HFFc6 (cell line): ENCODE results near the gene ARMC7. TPM values are rescaled to one million over a fixed set of nuclear protein-coding genes. Genes with fewer than 3 reads are reported as not detected.
A peak's percentile ranks its signal among the peaks of the same experiment; 100 is the strongest.
"Not testable (repeated sequence)": the region's sequence is repeated elsewhere in the genome, so short reads cannot be mapped to it uniquely, and the experiment has no call there.

ENCODE experiments used
- DNase-seq: peaks from one replicate; pipeline ENCODE4 v3.0.0-alpha.2; 2018
- H3K27ac Mint-ChIP-seq: 2 replicates; pipeline ENCODE4 v1.8.0; 2020; ENCODE audit warnings: mild to moderate bottlenecking, mixed read lengths
- H3K27me3 Mint-ChIP-seq: 2 replicates; pipeline ENCODE4 v1.8.0; 2021; ENCODE audit warnings: mild to moderate bottlenecking, moderate library complexity, mixed read lengths; ENCODE audit not compliant: insufficient read depth
- H3K36me3 Mint-ChIP-seq: 2 replicates; pipeline ENCODE4 v1.8.0; 2021; ENCODE audit warnings: low read depth, mixed read lengths
- H3K4me1 Mint-ChIP-seq: 2 replicates; pipeline ENCODE4 v1.8.0; 2020; ENCODE audit warnings: low read depth, mixed read lengths
- H3K4me3 Mint-ChIP-seq: 2 replicates; pipeline ENCODE4 v1.8.0; 2020; ENCODE audit warnings: mild to moderate bottlenecking, moderate library complexity, mixed read lengths
- H3K9me3 Mint-ChIP-seq: 2 replicates; pipeline ENCODE4 v1.8.0; 2020; ENCODE audit warnings: mild to moderate bottlenecking, mixed read lengths
- total RNA-seq, 6 experiments: library from RNA; stranded (reverse); fragmentation: NEBNext Ultra II Directional; extraction: Animal tissue kit (Norgen Biotek cat#: 25700); gene quantifications; 2 replicates in 1 of 6; 3 replicates in 5 of 6; pipeline ENCODE4 v1.2.3, GENCODE V29; 2021
- TF ChIP-seq, protein P1 (sequence below): fragments of 200-600 bp; sonication (generic); IDR thresholded peaks from 2 replicates; pipeline ENCODE4 v1.5.0; 2021; ENCODE audit warnings: antibody characterized with exemption, mild to moderate bottlenecking

Gene ARMC7
- total RNA-seq, 6 experiments from 2014 or later, result 9.1 to 11.7 (median 9.6) TPM

DNA sequence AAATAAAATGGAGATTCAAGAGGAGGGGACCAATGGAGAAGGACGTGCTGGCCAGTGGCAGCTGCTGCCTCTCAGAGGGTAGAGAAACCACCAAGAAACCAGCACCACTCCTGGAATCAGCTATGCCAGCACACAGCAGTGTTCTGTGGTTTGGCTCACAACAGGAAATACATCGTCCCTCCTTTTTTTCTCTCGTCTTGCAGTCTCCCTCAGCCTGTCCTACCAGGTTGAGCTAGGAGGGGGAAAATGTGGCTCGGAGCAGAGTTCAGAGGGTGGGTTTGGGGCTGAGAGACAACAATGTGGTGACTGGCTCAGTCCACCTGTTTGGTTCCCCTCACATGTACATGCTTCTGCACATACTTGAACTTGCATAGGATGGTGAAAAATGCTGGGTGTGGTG is 41.9 kb upstream of the ARMC7 start:
- H3K36me3 Mint-ChIP-seq, result peaks cover 6% of the 10 kb centered on the region; the same call in 1 of the 2 replicates
- TF ChIP-seq, protein P1, sequence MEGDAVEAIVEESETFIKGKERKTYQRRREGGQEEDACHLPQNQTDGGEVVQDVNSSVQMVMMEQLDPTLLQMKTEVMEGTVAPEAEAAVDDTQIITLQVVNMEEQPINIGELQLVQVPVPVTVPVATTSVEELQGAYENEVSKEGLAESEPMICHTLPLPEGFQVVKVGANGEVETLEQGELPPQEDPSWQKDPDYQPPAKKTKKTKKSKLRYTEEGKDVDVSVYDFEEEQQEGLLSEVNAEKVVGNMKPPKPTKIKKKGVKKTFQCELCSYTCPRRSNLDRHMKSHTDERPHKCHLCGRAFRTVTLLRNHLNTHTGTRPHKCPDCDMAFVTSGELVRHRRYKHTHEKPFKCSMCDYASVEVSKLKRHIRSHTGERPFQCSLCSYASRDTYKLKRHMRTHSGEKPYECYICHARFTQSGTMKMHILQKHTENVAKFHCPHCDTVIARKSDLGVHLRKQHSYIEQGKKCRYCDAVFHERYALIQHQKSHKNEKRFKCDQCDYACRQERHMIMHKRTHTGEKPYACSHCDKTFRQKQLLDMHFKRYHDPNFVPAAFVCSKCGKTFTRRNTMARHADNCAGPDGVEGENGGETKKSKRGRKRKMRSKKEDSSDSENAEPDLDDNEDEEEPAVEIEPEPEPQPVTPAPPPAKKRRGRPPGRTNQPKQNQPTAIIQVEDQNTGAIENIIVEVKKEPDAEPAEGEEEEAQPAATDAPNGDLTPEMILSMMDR, result no peak
- H3K4me3 Mint-ChIP-seq, result no peak overlapping the region
- peaks cover 16% of the 10 kb centered on the region for H3K4me1 Mint-ChIP-seq
- H3K27me3 Mint-ChIP-seq, result peaks cover 2% of the 10 kb centered on the region
- H3K9me3 Mint-ChIP-seq, result no peaks in the 10 kb centered on the region
- no peak overlapping the region; the same call in 1 of the 2 replicates for H3K27ac Mint-ChIP-seq
- DNase-seq, result no peak

DNA sequence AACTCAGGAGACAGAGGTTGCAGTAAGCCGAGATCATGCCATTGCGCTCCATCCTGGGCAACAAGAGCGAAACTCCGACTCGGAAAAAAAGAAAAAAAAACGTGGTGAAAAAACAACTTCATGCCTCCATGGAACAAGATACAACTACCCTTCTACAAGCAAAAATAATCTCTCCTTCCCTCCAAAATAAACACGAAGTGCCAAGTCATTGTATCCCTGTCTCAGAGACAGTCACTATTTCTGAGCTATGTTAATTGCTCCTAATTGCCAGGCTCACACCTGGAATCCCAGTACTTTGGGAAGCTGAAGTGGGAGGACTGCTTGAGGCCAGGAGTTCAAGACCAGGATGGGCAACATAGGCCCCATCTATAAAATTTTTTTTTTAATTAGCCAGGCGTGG is 41.0 kb upstream of the ARMC7 start:
- Mint-ChIP-seq H3K27ac (no peak overlapping the region), H3K36me3 (peaks cover 6% of the 10 kb centered on the region; the same call in 1 of the 2 replicates), H3K4me3 (no peak overlapping the region), H3K9me3 (no peaks in the 10 kb centered on the region), H3K4me1 (peaks cover 16% of the 10 kb centered on the region), H3K27me3 (peaks cover 2% of the 10 kb centered on the region)
- TF ChIP-seq, protein P1, result no peak
- no peak for DNase-seq

DNA sequence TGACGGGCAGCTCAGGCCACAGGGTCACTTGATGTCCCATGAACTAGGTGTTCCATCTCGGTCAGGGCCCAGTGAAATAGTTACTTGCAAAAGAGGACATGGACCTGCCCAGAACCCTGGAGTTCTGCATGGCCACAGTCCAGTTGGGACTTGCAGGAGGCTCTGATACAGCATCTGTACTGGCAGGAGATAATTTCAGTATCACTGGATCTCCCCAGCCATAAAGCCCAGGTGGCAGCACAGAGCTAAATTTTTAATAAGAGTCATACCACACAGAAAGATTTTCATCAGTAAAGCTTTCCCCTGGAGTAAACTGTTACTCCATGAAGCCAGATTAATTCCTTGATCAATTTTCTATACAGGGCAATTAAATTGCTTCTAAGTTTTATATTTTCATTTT is 40.0 kb upstream of the ARMC7 start:
- DNase-seq, result peak; percentile 55
- H3K4me1 Mint-ChIP-seq, result peaks cover 16% of the 10 kb centered on the region

DNA sequence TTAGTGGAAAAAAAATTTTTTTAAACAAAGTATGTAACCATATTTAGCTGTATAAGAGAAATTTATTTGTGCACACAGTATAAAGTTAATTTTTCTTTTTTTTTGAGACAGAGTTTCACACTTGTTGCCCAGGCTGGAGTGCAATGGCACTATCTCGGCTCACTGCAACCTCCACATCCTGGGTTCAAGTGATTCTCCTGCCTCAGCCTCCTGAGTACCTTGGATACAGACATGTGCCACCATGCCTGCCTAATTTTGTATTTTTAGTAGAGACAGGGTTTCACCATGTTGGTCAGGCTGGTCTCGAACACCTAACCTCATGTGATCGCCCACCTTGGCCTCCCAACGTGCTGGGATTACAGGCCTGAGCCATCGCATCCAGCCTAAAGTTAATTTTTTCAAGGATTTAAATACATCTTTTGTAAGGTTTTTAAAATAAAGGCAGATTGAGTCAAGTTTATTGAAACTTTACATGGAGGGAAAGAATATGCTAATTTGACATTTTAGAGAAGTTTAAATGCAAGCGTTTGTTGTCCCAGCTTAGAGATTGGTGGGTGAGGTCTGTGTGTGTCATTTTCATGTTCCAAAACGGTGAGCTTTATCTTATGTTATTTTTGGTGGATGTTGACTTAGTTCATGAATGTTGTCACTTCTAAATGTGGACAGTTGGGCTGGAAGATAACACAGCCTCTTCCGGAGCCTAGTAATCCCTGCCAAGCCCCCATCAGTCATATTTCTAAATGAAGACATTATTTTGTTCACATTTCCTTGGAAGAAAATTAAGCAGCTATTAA is 38.1 kb upstream of the ARMC7 start:
- not testable (repeated sequence) for H3K27ac Mint-ChIP-seq, H3K27me3 Mint-ChIP-seq, DNase-seq

More for the DNA sequence above, 40.0 kb upstream of the ARMC7 start:
- no peak overlapping the region for H3K4me3 Mint-ChIP-seq
- peaks cover 6% of the 10 kb centered on the region; the same call in 1 of the 2 replicates for H3K36me3 Mint-ChIP-seq
- peaks cover 2% of the 10 kb centered on the region for H3K27me3 Mint-ChIP-seq
- H3K27ac Mint-ChIP-seq, result no peak overlapping the region
- TF ChIP-seq, protein P1, result peak; percentile 69
- no peaks in the 10 kb centered on the region for H3K9me3 Mint-ChIP-seq

DNA sequence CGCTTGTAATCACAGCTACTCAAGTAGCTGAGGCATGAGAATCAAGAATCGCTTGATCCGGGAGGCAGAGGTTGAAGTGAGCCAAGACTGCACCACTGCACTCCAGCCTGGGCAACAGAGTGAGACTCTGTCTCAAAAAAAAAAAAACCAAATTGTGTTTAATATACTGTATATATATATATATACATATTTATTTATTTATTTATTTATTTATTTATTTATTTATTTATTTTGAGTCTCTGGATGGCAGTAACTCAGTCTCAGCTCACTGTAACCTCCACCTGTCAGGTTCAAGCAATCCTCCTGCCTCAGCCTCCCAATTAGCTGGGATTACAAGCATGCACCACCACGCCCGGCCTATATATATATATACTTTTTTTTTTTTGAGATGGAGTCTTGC is 36.9 kb upstream of the ARMC7 start:
- H3K36me3 Mint-ChIP-seq, H3K27me3 Mint-ChIP-seq, H3K27ac Mint-ChIP-seq, H3K4me1 Mint-ChIP-seq, H3K9me3 Mint-ChIP-seq, H3K4me3 Mint-ChIP-seq, DNase-seq: not testable (repeated sequence)

More for the DNA sequence above, 38.1 kb upstream of the ARMC7 start:
- H3K4me3 Mint-ChIP-seq, H3K36me3 Mint-ChIP-seq, H3K9me3 Mint-ChIP-seq, H3K4me1 Mint-ChIP-seq: not testable (repeated sequence)

DNA sequence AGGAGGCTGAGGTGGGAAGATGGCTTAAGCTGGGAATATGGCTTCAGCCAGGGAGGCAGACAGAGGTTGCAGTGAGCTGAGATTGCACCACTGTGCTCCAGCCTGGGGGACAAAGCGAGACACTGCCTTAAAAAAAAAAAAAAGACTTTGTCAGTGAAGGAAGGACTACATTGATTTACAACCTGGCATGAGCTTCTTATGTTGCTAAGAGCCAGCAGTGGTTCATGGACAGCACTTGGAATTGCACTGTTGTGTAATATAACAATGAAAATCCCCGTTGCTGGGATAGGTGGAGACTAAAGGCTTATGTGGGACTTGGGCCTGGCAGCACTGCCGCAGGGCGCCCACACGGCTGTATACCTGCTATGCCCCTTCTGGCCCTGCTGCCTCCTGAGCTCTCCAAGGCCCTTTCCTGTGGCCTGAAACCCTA is 36.1 kb upstream of the ARMC7 start:
- H3K27me3 Mint-ChIP-seq, result peaks cover 2% of the 10 kb centered on the region
- peak; percentile 14 for DNase-seq
- TF ChIP-seq, protein P1, result no peak
- no peaks in the 10 kb centered on the region for H3K9me3 Mint-ChIP-seq
- H3K4me3 Mint-ChIP-seq, result no peak overlapping the region
- H3K27ac Mint-ChIP-seq, result no peak overlapping the region
- peaks cover 8% of the 10 kb centered on the region for H3K4me1 Mint-ChIP-seq
- no peaks in the 10 kb centered on the region for H3K36me3 Mint-ChIP-seq
